HL-60/S4 (cell line): Measurements from ENCODE around the gene IFI6.
"Not testable (repeated sequence)": the region's sequence is repeated elsewhere in the genome, so short reads cannot be mapped to it uniquely, and the experiment has no call there.

Experiments
- in situ Hi-C: fragments of 300-500 bp; cut with MboI; formaldehyde crosslinking; loops from 2 replicates; pipeline ENCODE4 v1.14.3; 2022; ENCODE audit warnings: low sequenced_read_pairs

Gene IFI6

DNA sequence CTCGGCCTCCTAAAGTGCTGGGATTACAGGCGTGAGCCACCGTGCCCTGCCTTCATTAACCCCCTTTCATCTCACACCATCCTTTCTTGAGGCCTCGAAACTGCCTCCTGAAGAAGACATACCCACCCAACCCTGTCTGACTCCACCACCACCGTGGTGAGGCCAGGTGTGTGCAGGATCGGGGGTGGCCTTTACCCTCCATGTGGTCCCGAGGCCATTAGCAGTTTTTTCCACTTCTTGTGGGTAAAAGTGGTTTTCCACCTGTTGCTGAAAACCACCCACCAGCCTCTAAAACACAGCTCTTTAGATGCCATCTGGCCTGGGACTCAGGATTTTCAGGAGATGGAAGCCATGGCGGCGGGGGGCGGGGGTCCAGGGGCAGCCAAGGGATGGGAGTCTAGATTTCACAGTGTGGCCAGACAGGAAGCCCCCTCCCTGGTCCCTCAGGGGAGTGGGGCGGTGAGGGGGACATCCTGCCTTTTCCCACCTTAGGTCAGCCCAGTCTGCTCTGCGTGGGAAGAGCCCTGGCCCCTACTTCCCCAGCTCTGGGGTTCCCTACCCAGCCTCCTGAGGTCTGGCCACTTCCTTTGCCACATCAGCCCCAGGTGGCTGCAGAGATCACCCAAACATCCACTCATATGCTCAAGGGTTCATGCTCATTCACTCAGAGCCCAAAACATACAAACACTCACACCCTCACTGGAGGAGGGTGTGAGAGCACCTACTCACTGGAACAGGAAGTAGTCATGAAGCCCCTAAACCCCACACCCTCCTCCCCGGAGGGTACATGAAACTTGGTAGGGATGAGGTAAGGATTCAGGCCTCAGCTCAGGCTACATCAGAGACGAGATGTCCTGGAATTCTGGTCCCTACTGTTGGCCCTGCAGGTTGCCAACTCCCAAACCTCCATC is 39.4 kb downstream of the IFI6 start:
- in situ Hi-C loops: no loop called here

DNA sequence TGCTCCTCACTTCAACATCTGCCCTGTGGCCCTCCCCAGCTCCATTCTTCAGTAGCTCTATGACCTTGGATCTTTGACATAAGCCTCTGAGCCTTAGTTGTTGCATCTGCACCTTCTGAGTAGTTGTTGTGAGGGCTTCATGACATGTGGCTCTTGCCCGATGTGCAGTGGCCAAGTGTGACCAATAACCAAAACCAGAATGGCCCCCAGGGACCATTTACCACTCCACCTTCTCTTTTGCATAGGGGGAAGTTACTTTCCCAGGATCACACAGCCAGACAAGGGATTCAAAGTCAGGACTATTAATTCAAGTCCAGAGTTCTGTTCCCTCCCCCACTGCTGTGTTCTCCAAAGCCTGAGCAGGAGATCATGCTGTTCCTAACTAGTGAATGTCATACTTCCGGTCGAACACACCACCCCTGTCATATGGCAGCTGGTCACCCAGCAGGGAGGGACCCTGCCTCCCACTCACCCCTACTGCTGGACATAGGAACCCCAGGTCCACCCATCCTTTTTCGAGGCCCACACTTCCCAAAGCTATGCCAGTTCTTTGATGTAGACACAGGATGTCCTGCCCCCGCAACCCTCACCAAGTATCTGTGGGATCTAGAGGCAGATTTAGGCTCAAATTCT is 41.0 kb downstream of the IFI6 start:
- in situ Hi-C loops: no loop called here

DNA sequence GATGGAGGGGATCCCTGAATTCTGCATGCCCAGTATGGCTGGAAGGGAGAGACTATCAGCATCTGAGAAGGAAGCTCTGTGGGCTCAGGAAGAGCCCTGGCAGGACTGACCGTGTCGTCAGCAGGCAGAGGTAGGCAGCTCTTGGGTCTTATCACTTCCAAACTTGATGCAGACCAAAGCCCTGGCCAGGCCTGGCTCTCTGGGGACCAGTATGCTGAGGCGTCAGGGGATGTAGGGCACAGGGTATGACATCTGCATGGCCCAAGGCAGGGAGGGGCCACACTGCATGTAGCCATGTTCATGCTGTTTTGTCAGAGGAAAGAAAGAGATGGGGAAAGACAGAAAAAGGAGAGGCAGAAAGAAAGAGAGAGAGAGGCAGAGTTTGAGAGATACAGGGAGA is 43.3 kb downstream of the IFI6 start:
- in situ Hi-C loops: no loop called here

DNA sequence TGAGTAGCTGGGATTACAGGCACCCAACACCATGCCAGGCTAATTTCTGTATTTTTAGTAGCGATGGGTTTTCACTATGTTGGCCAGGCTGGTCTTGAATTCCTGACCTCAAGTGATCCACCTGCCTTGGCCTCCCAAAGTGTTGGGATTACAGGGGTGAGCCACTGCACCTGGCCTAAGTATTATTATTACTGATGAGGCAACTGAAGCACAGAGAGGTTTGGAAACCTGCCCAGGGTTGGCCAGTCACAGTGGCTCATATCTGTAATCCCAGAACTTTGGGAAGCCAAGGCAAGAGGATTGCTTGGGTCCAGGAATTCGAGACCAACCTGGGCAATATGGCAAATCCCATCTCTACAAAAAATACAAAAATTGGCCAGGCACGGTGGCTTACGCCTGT is 44.3 kb downstream of the IFI6 start:
- in situ Hi-C loops: not testable (repeated sequence)

DNA sequence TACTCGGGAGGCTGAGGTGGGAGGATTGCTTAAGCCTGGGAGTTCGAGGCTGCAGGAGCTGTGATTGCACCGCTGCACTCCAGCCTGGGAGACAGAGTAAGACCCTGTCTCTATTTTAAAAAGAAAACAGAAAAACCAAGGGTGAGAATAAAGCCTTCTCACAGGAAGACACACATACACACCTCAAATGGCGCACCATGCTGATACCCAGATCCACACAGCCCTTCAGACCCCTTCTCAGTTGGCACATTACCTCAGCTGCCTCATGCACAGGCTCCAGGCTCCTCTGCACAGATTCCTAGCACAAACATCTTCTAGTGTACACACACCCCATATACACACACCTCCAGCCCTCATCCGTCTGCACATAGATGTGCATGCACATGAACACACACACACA is 44.9 kb downstream of the IFI6 start:
- in situ Hi-C loops: no loop called here

DNA sequence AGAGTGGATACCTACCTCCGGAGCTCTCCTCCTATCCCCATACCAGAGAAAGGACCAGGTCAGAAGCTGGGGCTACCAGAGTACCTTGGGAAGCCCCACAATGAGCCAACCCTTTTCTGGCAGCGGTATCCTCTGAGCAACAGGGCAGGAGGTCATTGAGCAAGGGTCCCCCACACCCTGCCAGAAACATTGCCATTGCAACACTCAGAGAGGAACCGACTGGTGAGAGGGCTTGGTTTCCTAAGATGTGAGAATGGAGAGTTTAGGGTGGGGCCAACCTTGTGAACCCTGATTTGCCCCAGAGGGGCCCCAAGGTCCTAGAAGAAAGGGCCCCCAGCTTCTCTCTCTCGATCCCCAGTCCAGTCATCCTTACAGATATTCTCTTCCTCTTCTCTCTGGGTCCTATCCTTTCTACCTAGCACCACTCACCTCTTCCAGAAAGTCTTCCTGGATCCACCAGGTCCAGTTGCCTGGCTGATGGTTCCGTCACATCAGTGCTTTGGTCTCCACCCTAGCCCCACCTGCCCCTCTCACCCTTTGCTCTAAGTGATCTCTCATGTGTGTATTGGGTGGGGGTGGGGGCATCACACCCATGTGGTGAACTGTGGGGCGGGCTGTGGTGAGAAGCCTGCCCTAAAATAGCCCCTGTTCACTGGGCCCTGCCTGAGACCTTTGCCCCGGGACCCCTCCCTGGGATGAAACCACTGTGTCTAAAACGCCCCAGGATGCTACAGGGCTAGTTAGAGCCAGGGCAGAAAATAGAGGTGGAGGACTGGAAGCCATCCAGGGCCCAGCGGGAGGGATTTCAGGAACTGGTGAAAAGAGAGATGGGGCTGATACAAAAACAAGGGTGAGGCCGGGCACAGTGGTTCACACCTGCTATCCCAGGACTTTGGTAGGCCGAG is 45.7 kb downstream of the IFI6 start:
- in situ Hi-C loops: no loop called here

DNA sequence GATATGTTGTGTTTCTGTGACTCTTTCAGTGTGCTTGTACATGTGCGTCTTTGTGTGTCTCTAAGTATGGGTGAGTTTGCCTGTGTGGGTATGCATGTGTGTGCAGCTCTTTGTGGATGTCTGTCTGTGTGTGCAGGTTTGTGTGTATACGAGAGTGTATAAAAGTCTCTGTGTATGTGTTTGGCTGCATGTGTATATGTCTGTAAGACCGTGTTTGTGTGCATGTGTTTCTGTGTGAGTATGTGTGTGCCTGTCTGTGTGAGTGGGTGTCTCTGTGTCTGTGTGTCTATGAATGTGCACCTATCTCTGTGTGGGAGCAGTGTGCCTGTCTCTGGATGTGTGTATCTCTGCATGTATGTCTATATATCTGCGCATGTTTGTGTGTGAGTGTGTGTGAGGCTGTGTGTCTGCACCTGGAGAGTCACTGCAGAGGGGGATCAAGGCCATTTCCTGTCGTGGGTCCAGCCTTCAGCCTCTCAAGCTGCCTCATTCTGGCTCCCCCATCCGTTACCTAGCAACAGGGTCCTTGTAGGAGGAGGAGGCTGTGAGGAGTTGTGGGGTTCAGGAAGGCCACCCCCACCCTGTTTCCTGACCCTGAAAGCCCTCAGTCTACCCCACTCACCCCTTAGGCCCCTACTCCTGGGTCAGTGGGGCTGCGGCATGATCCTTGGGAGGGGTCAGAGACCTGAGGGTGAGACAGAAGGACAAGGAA is 47.4 kb downstream of the IFI6 start:
- in situ Hi-C loops: no loop called here

DNA sequence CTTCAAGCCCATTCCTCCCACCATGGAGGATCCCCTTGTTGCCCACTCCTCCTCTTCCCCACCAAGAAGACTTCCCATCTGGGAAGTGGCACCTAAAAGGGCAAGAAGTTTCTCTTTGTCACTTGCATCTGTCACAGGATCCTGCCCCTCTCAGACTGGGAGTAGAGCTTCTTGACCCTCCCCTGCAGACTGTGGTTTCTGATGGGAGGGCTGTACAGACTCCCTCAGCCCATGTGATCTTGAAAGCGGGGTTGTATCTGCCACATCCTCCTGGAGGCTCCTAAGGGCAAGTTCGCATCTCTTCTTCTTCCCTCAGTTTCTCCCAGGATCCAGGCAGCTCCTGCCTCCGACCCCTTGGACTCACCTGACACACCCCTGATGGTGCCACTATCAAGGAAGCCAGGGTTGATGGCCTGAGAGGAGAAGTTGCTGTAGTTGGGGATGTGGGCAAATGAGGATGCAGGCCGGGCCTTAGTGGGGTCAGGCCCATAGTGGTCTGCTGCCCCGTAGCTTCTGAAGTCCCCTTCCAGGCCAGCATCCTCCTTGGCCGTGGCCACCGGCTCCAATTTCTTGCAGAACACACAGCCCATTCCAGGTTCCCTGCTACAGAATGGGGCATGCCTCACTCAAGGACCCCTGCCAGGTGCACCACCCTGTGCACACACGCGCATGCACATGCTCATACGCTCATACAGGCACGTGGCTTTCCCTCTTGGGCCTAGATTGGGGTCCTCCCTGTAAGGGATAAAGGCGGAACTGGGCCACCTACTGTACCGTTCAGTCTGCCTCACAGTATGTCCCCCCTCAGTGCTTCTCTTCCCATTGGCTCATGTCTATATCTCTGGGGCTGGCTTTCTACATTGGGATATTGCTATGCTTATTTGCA is 48.4 kb downstream of the IFI6 start:
- in situ Hi-C loops: no loop called here

DNA sequence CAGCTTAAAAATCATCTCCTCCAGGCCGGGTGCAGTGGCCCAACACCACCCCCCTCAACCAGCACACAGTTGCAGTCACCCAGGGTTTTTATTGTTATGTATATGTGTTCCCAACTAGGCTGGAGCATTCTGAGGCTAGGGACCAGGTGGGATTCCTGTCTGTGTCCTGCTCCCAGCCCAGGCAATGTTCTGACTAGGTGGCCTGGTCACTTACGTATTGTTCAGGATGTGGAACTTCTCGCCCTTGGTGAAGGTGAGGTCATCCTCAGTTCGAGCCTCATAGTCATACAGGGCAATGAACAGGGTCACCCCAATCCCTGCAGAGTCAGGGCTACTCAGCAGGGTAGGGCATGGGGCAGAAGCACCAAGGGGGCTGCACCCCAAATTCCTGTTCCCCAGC is 49.2 kb downstream of the IFI6 start:
- in situ Hi-C loops: no loop called here

DNA sequence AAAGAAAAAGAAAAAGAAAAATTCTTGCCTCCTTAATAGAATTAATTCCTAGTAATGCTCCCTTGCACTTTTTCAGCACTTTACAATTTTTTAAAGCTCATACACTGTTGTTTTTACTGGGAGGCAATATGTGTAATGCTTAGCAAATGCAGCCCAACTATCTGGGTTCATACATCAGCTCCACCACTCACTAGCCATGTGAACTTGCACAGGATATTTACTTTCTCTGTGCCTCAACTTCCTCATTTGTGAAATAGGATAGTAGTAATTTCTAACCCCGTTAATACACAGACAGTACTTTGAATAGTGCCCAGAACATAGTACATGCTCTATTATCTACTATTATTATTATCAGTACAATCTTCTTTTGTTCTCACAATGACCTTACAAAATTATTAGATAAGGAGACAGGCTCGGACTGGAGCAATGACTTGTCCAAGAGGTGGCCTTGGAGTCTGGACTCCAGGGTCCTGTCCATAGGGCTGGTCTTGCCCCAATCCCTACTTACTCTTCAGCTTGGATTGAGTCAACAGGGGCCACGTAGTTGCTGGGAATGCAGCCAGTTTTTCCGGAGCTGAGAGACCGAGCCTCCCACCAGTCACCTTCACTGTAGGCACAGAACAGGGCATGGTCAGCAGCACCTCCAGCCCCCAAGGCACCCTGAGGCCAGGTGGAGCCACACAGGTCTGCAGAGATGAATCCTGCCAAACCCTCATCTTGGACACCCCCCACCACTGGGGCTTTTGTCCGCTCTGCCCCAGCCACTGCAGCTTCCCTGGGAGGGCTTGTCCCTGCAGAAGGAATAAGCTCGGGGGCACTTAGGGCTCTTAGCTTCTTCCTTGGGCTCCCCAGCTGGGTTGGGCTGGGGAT is 50.7 kb downstream of the IFI6 start:
- in situ Hi-C loops: no loop called here

DNA sequence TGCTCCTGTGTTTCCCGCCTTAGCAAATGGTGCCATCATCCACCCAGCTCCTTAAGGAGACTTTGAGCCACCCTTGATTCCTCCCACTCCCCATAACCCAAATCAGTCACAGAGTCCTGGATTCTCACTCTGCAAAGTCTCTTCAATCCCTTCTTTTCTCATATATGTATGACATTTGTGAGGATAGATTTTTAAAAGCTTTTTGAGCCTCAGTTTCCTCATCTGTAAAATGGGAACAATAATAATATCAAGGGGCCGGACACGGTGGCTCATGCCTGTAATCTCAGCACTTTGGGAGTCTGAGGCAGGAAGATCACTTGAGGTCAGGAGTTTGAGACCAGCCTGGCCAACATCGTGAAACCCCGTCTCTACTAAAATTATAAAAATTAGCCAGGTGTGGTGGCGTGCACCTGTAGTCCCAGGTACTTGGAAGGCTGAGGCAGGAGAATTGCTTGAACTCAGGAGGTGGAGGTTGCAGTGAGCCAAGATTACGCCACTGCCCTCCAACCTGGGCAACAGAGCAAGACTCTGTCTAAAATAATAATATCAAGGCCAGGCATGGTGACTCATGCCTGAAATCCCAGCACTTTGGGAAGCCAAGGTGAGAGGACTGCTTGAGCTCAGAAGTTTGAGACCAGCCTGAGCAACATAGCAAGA is 52.1 kb downstream of the IFI6 start:
- in situ Hi-C loops: loop anchor here (5.0 kb wide), 1 partner anchor 42 kb away; no protein-coding TSS in a partner anchor

DNA sequence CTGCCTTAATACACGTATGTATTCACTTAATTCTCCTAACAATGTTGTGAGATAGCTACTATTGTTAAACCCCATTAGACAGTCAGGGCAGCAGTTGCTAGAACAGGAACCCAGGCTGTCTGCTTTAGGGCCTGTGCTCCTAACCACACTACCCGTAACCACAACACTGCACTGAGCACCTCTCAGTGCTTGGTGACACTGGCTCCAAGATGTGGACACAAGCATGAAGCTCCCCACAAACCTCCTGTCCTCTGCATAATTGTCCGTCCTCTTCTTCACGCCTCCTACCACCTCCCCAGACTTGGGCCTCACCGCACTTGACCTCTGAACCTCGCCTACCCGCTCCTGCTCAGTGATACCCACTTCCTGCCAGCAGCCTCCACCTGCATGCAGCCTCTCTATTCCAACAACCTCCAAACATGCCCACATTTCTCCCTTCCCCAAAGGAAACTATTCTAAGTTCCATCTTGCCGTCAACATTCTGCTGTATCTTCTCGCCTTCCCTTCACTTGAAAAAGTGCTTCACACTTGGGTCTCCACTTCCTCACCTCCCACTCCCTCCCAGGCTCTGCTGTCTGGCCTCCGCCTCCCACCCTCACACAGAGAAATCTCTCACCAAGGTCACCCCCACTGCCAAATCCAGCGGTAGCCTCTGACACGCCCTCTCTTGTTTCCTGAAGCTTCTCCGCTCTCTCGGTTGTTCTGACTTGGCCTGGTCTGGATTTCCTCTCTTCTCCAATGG is 53.5 kb downstream of the IFI6 start:
- in situ Hi-C loops: loop anchor here (5.0 kb wide), 1 partner anchor 44 kb away; no protein-coding TSS in a partner anchor

DNA sequence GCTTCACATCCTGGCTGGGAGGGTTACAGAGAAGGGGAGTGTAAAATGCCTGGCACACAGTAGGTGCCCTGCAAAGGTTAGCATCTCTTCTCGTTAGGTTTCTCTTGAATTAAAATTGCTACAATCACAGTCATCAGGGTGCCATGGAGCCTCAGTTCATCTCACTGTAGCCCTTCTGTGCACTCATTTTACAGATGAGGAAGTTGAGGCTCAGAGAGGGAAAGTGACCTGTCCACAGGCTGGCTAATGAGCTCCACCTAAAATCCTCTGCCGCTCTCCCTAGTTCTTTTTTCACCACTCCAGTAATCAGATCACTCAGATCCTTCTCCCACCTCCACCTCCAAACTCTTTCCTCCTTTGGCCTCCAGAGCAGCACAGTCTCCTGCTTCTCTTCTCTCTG is 54.6 kb downstream of the IFI6 start:
- in situ Hi-C loops: loop anchor here (5.0 kb wide), 1 partner anchor 45 kb away; no protein-coding TSS in a partner anchor

DNA sequence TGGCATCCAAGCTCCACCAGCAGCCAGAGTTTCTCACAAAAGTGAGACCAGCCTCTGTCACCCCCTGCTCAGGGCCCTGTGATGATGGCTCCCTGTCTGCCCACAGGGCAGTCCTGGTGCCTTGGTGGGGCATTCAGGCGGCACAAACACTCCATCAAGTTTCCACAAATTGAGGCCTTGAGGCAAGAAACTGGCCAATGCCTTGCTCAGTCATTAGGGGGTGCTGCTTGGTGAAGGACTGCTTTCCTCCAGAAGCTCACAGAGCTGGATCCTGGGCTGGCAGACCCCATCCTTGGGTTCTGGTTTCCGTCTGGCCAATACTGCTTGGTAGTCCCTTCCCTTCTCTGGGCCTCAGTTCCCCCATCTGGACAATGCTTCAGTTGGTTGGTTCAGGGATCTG is 55.6 kb downstream of the IFI6 start:
- in situ Hi-C loops: loop anchor here (5.0 kb wide), 1 partner anchor 46 kb away; no protein-coding TSS in a partner anchor
